K562 (cell line): ENCODE results near the gene PABPC1L. TPM values are rescaled to one million over a fixed set of nuclear protein-coding genes. Genes with fewer than 3 reads are reported as not detected.

ENCODE experiments used
- ATF7 ChIP-seq: fragments of 450-650 bp; IDR thresholded peaks from 2 replicates; pipeline ENCODE4 v1.7.1; 2014; ENCODE audit warnings: mild to moderate bottlenecking, moderate library complexity
- BHLHE40 ChIP-seq: IDR thresholded peaks from 2 replicates; pipeline ENCODE4 v1.6.1; 2011; ENCODE audit warnings: low read length, improper control_type of control experiment
- E2F3 ChIP-seq: fragments of 250-450 bp; sonication (Bioruptor Pico); IDR thresholded peaks from 2 replicates; pipeline ENCODE4 v1.4.0; 2020; ENCODE audit warnings: mild to moderate bottlenecking
- EP400 ChIP-seq: fragments of 450-650 bp; IDR thresholded peaks from 2 replicates; pipeline ENCODE4 v1.6.1; 2017; ENCODE audit warnings: antibody characterized with exemption, mild to moderate bottlenecking, moderate library complexity
- ETV1 ChIP-seq: fragments of 450-650 bp; conservative IDR thresholded peaks from 2 replicates; pipeline ENCODE4 v1.6.1; 2016; ENCODE audit warnings: missing genetic modification characterization, control low read depth, low read depth, missing compliant biosample characterization
- HEY1 ChIP-seq: fragments of 250-450 bp; sonication (Bioruptor Pico); IDR thresholded peaks from 2 replicates; pipeline ENCODE4 v1.5.0; 2020; ENCODE audit warnings: mild to moderate bottlenecking, moderate library complexity, borderline replicate concordance
- HNRNPL ChIP-seq: fragments of 200-400 bp; formaldehyde crosslinking; IDR thresholded peaks from 2 replicates; pipeline ENCODE4 v1.6.1; 2017; ENCODE audit warnings: low read depth, mild to moderate bottlenecking, low read length
- IFI16 ChIP-seq: fragments of 250-450 bp; sonication (Bioruptor Pico); IDR thresholded peaks from 2 replicates; pipeline ENCODE4 v2.1.2; 2022; ENCODE audit warnings: mild to moderate bottlenecking, inconsistent platforms
- MEIS2 ChIP-seq: fragments of 450-650 bp; IDR thresholded peaks from 2 replicates; pipeline ENCODE4 v1.6.1; 2014; ENCODE audit warnings: mild to moderate bottlenecking; ENCODE audit not compliant: partially characterized antibody
- RBM39 ChIP-seq: fragments of 200-400 bp; formaldehyde crosslinking; optimal IDR thresholded peaks from 2 replicates; pipeline ENCODE3; 2018; ENCODE audit warnings: low read depth, low read length
- RCOR1 ChIP-seq, 2 experiments: IDR thresholded peaks; 2 replicates each; pipeline ENCODE4 v1.6.1; 2012; ENCODE audit warnings: low read depth in 2 of 2, low read length in 2 of 2, borderline replicate concordance in 1 of 2, improper control_type of control experiment in 1 of 2
- ZBTB17 ChIP-seq: fragments of 450-650 bp; formaldehyde crosslinking; IDR thresholded peaks from 2 replicates; pipeline ENCODE4 v1.4.0; 2020; ENCODE audit warnings: mild to moderate bottlenecking
- ZNF134 ChIP-seq: fragments of 250-450 bp; sonication (Bioruptor Pico); conservative IDR thresholded peaks from 2 replicates; pipeline ENCODE4 v1.4.0; 2020
- ZNF212 ChIP-seq: fragments of 450-650 bp; formaldehyde crosslinking; IDR thresholded peaks from 2 replicates; pipeline ENCODE4 v1.4.0; 2020; ENCODE audit warnings: mild to moderate bottlenecking
- ZNF274 ChIP-seq: IDR thresholded peaks from 2 replicates; pipeline ENCODE4 v1.6.1; 2011; ENCODE audit warnings: low read depth, mild to moderate bottlenecking, low read length, moderate library complexity, borderline replicate concordance
- ZNF436 ChIP-seq: fragments of 250-450, 450-650 bp; sonication (Bioruptor Pico); formaldehyde crosslinking; IDR thresholded peaks from 2 replicates; pipeline ENCODE4 v1.7.0; 2020; ENCODE audit warnings: mild to moderate bottlenecking
- ZNF75A ChIP-seq: fragments of 450-650 bp; formaldehyde crosslinking; IDR thresholded peaks from 2 replicates; pipeline ENCODE4 v1.4.0; 2020; ENCODE audit warnings: mild to moderate bottlenecking
- polyA plus RNA-seq, 8 experiments: library from polyadenylated mRNA; depleted of rRNA in 4 of 8; stranded (reverse) in 5 of 8; unstranded in 3 of 8; fragments of >200 nt; fragmentation: Nextera tagmentation in 2 of 8; fragmentation: Illumina TruSeq in 1 of 8; extraction: Ambion mirVana in 2 of 8; extraction: Trizol in 1 of 8; gene quantifications; 2 replicates each; pipeline versions ENCODE4 v1.2.1 to v1.2.3, GENCODE V29; 2011 to 2014; ENCODE audit warnings: inconsistent platforms in 1 of 8, missing spikeins in 1 of 8
- total RNA-seq, 7 experiments: library from RNA; depleted of rRNA in 6 of 7; stranded (reverse); fragments of >200 nt in 6 of 7; fragmentation: Illumina TruSeq in 2 of 7; extraction: Trizol in 2 of 7; gene quantifications; 2 replicates each; pipeline versions ENCODE4 v1.2.1 to v1.2.3, GENCODE V29; 2011 to 2021; ENCODE audit warnings: low replicate concordance in 1 of 7
- TF ChIP-seq, protein P1 (sequence below), 2 experiments: fragments of 450-650 bp in 1 of 2; IDR thresholded peaks; 2 replicates each; pipeline ENCODE4 v1.6.1; 2011 to 2017; ENCODE audit warnings: low read depth in 2 of 2, antibody characterized with exemption in 1 of 2, borderline replicate concordance in 1 of 2, low read length in 1 of 2, mild to moderate bottlenecking in 1 of 2, mixed read lengths in 1 of 2; ENCODE audit not compliant: control insufficient read depth in 1 of 2
- TF ChIP-seq, protein P2 (sequence below): fragments of 250-450 bp; sonication (Bioruptor Pico); IDR thresholded peaks from 2 replicates; pipeline ENCODE4 v1.4.0; 2020

PABPC1L gene
- total and polyA plus RNA-seq, 9 of the 15 experiments (the other 6 are each of a cell fraction or from before 2014, with no cell fraction given), result 6.0 to 90.3 (median 15.8) TPM

DNA sequence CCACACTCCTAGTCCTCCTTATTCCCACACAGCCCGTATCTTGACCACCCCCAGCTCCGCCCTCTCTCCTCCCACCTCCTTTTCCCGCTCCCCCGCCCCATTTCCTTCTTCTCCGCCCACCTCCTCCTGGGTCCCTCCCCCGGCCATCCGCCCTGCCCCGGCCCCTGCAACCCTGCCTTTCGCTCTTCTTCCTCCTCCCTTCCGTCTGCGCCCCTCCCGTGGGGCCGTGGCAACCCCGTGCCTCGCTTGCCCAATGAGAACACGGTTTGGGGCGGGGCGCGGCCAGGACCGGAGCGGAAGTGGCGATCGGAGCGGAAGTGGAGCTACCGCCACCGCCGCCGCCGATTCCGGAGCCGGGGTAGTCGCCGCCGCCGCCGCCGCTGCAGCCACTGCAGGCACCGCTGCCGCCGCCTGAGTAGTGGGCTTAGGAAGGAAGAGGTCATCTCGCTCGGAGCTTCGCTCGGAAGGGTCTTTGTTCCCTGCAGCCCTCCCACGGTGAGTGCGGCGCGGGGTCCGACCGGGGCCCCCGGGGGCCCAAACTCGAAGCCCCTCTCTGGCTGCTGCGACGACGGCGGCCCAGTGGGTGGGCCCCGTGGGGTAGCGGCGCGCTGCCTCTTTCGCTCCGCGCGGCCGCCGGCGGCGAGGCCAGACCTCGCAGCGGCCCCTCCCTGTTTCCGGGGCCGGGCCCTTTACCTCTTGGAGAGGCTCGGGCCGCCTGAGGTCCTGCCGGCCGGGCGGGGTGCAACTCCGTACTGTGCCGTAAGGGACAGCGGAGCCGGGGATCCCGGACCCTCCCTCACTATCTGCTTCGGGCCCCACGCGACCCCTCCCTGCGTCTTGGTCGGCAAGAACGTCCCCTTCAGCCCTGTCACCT, 24.2 kb upstream of the PABPC1L start, which contains the start of gene YWHAB (continued):
- TF ChIP-seq, protein P1, sequence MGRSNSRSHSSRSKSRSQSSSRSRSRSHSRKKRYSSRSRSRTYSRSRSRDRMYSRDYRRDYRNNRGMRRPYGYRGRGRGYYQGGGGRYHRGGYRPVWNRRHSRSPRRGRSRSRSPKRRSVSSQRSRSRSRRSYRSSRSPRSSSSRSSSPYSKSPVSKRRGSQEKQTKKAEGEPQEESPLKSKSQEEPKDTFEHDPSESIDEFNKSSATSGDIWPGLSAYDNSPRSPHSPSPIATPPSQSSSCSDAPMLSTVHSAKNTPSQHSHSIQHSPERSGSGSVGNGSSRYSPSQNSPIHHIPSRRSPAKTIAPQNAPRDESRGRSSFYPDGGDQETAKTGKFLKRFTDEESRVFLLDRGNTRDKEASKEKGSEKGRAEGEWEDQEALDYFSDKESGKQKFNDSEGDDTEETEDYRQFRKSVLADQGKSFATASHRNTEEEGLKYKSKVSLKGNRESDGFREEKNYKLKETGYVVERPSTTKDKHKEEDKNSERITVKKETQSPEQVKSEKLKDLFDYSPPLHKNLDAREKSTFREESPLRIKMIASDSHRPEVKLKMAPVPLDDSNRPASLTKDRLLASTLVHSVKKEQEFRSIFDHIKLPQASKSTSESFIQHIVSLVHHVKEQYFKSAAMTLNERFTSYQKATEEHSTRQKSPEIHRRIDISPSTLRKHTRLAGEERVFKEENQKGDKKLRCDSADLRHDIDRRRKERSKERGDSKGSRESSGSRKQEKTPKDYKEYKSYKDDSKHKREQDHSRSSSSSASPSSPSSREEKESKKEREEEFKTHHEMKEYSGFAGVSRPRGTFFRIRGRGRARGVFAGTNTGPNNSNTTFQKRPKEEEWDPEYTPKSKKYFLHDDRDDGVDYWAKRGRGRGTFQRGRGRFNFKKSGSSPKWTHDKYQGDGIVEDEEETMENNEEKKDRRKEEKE (IDR thresholded peaks at IDR 0.05; ENCODE audit: borderline replicate concordance in 1 of 2, control insufficient read depth in 1 of 2, low read depth in 2 of 2, low read length in 1 of 2), result peak in 1 of 2 experiments; percentile 45; a peak in 1 of 4 replicates
- TF ChIP-seq EP400, result peak; percentile 78
- TF ChIP-seq ATF7, result peak; percentile 62; the same call in 1 of the 2 replicates
- TF ChIP-seq IFI16 (CRISPR knock-in tag), result no peak
- TF ChIP-seq RBM39, result no peak
- no peak for TF ChIP-seq ZNF212 (CRISPR knock-in tag)
- TF ChIP-seq MEIS2, result no peak
- TF ChIP-seq ETV1, result peak; percentile 55; the same call in 1 of the 2 replicates
- TF ChIP-seq ZNF134, result no peak
- TF ChIP-seq E2F3, result 0 out of 2 replicates have a peak, but pooled peaks have one; percentile 37
- TF ChIP-seq RCOR1 (IDR thresholded peaks at IDR 0.05; ENCODE audit: borderline replicate concordance in 1 of 2, low read depth in 2 of 2, low read length in 2 of 2), result peak in 1 of 2 experiments; percentile 38; a peak in 1 of 4 replicates
- TF ChIP-seq HEY1 (CRISPR knock-in tag), result no peak
- no peak for TF ChIP-seq BHLHE40
- TF ChIP-seq HNRNPL, result no peak
- TF ChIP-seq ZBTB17 (CRISPR knock-in tag), result 0 out of 2 replicates have a peak, but pooled peaks have one; percentile 31
- no peak for TF ChIP-seq ZNF436 (CRISPR knock-in tag)
- TF ChIP-seq, protein P2, sequence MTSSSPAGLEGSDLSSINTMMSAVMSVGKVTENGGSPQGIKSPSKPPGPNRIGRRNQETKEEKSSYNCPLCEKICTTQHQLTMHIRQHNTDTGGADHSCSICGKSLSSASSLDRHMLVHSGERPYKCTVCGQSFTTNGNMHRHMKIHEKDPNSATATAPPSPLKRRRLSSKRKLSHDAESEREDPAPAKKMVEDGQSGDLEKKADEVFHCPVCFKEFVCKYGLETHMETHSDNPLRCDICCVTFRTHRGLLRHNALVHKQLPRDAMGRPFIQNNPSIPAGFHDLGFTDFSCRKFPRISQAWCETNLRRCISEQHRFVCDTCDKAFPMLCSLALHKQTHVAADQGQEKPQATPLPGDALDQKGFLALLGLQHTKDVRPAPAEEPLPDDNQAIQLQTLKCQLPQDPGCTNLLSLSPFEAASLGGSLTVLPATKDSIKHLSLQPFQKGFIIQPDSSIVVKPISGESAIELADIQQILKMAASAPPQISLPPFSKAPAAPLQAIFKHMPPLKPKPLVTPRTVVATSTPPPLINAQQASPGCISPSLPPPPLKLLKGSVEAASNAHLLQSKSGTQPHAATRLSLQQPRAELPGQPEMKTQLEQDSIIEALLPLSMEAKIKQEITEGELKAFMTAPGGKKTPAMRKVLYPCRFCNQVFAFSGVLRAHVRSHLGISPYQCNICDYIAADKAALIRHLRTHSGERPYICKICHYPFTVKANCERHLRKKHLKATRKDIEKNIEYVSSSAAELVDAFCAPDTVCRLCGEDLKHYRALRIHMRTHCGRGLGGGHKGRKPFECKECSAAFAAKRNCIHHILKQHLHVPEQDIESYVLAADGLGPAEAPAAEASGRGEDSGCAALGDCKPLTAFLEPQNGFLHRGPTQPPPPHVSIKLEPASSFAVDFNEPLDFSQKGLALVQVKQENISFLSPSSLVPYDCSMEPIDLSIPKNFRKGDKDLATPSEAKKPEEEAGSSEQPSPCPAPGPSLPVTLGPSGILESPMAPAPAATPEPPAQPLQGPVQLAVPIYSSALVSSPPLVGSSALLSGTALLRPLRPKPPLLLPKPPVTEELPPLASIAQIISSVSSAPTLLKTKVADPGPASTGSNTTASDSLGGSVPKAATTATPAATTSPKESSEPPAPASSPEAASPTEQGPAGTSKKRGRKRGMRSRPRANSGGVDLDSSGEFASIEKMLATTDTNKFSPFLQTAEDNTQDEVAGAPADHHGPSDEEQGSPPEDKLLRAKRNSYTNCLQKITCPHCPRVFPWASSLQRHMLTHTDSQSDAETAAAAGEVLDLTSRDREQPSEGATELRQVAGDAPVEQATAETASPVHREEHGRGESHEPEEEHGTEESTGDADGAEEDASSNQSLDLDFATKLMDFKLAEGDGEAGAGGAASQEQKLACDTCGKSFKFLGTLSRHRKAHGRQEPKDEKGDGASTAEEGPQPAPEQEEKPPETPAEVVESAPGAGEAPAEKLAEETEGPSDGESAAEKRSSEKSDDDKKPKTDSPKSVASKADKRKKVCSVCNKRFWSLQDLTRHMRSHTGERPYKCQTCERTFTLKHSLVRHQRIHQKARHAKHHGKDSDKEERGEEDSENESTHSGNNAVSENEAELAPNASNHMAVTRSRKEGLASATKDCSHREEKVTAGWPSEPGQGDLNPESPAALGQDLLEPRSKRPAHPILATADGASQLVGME (CRISPR knock-in tag), result peak; percentile 79; the same call in 1 of the 2 replicates
- no peak for TF ChIP-seq ZNF75A
- no peak for TF ChIP-seq ZNF274
